GM20000 (cell line): ENCODE measurements around the gene PRKAG2.

ENCODE experiments used
- DNase-seq: peaks from one replicate; pipeline ENCODE4 v3.0.0; 2012; ENCODE audit warnings: low spot score
- TF ChIP-seq, protein P1 (sequence below): IDR thresholded peaks from 2 replicates; pipeline ENCODE4 v1.5.1; 2012; ENCODE audit warnings: mild to moderate bottlenecking, control low read depth; ENCODE audit errors: extremely low read depth, missing control alignments

The PRKAG2 gene

DNA sequence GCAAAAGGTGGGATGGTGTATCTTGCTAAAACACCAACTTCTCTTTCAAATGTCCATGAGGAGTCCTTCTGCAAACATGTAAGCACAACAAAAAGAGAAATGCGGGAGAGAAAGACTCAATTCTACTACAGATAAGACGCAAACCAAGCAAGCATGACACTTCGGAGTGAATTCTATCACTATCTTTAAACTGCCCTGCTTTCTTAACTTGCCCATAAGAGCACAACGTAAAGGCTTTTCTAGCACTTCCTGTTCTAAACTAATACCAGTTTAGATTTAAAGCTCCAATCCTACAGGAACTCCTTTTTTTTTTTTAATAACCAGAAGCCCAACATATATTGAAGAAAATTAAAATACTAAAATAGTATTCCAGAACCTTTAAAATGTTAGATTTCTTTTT is 365.6 kb downstream of the PRKAG2 start:
- no peak for DNase-seq
- TF ChIP-seq, protein P1, sequence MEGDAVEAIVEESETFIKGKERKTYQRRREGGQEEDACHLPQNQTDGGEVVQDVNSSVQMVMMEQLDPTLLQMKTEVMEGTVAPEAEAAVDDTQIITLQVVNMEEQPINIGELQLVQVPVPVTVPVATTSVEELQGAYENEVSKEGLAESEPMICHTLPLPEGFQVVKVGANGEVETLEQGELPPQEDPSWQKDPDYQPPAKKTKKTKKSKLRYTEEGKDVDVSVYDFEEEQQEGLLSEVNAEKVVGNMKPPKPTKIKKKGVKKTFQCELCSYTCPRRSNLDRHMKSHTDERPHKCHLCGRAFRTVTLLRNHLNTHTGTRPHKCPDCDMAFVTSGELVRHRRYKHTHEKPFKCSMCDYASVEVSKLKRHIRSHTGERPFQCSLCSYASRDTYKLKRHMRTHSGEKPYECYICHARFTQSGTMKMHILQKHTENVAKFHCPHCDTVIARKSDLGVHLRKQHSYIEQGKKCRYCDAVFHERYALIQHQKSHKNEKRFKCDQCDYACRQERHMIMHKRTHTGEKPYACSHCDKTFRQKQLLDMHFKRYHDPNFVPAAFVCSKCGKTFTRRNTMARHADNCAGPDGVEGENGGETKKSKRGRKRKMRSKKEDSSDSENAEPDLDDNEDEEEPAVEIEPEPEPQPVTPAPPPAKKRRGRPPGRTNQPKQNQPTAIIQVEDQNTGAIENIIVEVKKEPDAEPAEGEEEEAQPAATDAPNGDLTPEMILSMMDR: no peak

- no peak for DNase-seq
- TF ChIP-seq, protein P1: no peak
These were observed 367.1 kb downstream of the PRKAG2 start for GRCh38 chr7:151509670-151510333.

- TF ChIP-seq, protein P1: no peak
- DNase-seq: no peak
These were observed 367.9 kb downstream of the PRKAG2 start for GRCh38 chr7:151508991-151509390.

DNA sequence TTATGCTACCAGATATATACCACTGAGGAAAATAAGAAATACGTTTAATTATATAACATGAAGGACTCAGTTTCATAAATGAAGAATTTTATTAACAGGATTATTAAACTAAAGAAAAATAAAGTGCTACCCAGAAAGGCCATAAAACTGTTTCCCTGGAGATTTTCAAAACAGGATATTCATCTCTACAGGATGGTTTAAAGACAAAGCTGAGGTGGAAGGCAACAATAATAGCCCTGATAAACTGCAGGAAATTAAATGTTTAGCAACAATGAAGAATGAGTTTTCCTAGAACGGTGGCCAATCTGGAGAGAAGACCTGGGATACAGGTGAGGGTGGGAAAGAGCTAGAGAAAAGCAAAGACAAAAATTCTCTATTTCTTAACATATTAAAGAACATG is 369.1 kb downstream of the PRKAG2 start:
- TF ChIP-seq, protein P1: no peak

GRCh38 chr7:151506901-151507382 is 370.0 kb downstream of the PRKAG2 start:
- no peak for DNase-seq
- TF ChIP-seq, protein P1: no peak

More for the DNA sequence above, 369.1 kb downstream of the PRKAG2 start:
- no peak for DNase-seq
